Cardiac muscle cell (in vitro differentiated cells and primary cell): Measurements from ENCODE around the gene TAF4. TPM values are rescaled to one million over a fixed set of nuclear protein-coding genes. Genes with fewer than 3 reads are reported as not detected.

Source experiments
- DNase-seq, 2 donors: peaks; one replicate each; pipeline versions ENCODE4 v3.0.0 to v3.0.0-alpha.2; 2010 to 2017; ENCODE audit warnings: low read depth in 1 of 2, low spot score in 1 of 2
- H3K27ac ChIP-seq: fragments of 200-600 bp; sonication (generic); 2 replicates; pipeline ENCODE4 v1.5.1; 2016
- H3K27me3 ChIP-seq: fragments of 200-600 bp; sonication (generic); 2 replicates; pipeline ENCODE4 v1.6.0; 2016; ENCODE audit warnings: control low read depth
- H3K36me3 ChIP-seq: fragments of 200-600 bp; sonication (generic); 2 replicates; pipeline ENCODE4 v1.5.1; 2016; ENCODE audit warnings: control low read depth
- H3K4me1 ChIP-seq: fragments of 200-600 bp; sonication (generic); 2 replicates; pipeline ENCODE4 v1.8.1; 2017; ENCODE audit warnings: low read depth, mild to moderate bottlenecking, mixed run types
- H3K4me3 ChIP-seq: fragments of 200-600 bp; sonication (generic); 2 replicates; pipeline ENCODE4 v1.5.1; 2016; ENCODE audit warnings: mild to moderate bottlenecking
- H3K9me3 ChIP-seq: fragments of 200-600 bp; sonication (generic); 2 replicates; pipeline ENCODE4 v1.5.1; 2017; ENCODE audit warnings: low read depth, mild to moderate bottlenecking, control low read depth
- polyA plus RNA-seq: library from polyadenylated mRNA; unstranded; fragments of >200 nt; fragmentation: Nextera tagmentation; extraction: Ambion mirVana; gene quantifications from 2 replicates; pipeline ENCODE4 v1.2.1, GENCODE V29; 2016
- total RNA-seq: library from RNA; depleted of rRNA; stranded (reverse); fragments of >200 nt; gene quantifications from 2 replicates; pipeline ENCODE4 v1.2.3, GENCODE V29; 2016
- TF ChIP-seq, protein P1 (sequence below): IDR thresholded peaks from 2 replicates; pipeline ENCODE4 v1.5.1; 2012; ENCODE audit warnings: low read depth, mild to moderate bottlenecking, low read length

The TAF4 gene
- total and polyA plus RNA-seq, 2 experiments from 2014 or later, result 3.7 to 21.1 TPM

DNA sequence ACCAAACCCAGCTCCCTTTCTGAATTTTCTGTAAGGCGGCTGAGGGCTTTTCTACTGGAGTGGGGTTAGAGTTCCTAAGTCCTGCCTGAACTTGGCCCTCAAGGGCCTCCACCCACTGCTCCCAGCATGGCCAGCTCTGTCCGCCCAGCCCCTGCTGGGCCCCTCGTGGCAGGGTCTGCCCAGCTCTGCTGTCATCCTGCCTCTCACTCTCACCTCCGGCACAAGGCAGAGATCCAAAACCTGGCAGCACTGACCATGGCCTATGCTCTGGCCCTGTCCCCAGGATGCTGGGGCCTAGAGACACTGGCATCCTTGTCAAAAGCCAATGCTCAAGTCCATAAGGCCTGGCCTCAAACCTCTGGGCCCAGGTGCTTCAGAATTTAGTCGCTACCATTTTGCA, 61.1 kb downstream of the TAF4 start:
- TF ChIP-seq, protein P1, sequence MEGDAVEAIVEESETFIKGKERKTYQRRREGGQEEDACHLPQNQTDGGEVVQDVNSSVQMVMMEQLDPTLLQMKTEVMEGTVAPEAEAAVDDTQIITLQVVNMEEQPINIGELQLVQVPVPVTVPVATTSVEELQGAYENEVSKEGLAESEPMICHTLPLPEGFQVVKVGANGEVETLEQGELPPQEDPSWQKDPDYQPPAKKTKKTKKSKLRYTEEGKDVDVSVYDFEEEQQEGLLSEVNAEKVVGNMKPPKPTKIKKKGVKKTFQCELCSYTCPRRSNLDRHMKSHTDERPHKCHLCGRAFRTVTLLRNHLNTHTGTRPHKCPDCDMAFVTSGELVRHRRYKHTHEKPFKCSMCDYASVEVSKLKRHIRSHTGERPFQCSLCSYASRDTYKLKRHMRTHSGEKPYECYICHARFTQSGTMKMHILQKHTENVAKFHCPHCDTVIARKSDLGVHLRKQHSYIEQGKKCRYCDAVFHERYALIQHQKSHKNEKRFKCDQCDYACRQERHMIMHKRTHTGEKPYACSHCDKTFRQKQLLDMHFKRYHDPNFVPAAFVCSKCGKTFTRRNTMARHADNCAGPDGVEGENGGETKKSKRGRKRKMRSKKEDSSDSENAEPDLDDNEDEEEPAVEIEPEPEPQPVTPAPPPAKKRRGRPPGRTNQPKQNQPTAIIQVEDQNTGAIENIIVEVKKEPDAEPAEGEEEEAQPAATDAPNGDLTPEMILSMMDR, result no peak
- no peak overlapping the region for H3K27ac ChIP-seq
- H3K4me3 ChIP-seq, result no peak overlapping the region
- H3K27me3 ChIP-seq, result no peaks in the 10 kb centered on the region
- no peaks in the 10 kb centered on the region for H3K9me3 ChIP-seq
- DNase-seq, result no peak
- H3K36me3 ChIP-seq, result peaks cover 45% of the 10 kb centered on the region
- no peaks in the 10 kb centered on the region for H3K4me1 ChIP-seq

DNA sequence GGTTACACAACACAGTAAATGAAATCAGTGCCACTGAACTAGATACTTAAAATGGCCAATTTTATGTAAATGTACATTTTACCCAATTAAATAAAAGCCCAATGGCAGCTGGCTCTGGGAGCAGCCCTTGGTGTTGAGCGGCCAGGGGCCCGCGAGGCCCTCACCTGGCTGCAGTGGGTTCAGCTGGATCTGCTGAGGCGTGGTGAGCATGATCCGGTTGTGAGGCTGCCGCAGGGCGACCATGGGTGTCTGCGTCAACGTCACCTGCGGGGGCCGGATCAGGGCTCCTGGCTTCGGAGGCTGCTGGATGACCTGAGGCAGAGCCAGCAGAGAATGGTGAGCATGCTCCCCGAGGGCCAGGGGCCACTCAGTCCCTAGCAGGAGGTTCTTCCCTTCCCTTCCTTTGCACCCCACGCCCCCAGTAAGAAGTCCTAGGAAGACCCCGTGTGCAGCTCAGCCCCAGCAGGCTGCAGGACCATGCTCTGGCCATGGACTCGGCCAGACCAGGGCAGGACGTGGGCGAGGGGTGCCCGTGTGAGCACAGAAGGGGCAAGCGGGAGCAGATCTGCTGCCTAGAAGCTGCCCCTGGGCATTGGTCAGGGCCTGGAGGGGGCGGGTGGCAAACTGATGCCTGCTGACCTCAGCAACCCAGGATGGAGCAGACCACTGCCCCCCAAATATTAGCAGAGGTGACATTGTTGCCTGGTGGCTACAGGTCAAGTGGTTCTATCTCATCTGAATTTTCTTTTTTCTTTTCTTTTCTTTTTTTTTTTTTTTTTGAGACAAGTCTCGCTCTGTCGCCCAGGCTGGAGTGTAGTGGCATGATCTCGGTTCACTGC, 61.9 kb downstream of the TAF4 start:
- no peak for DNase-seq
- Histone ChIP-seq H3K4me3 (no peak overlapping the region), H3K36me3 (peaks cover 44% of the 10 kb centered on the region), H3K27ac (no peak overlapping the region), H3K27me3 (no peaks in the 10 kb centered on the region), H3K9me3 (no peaks in the 10 kb centered on the region), H3K4me1 (no peaks in the 10 kb centered on the region)
- TF ChIP-seq, protein P1, result no peak

DNA sequence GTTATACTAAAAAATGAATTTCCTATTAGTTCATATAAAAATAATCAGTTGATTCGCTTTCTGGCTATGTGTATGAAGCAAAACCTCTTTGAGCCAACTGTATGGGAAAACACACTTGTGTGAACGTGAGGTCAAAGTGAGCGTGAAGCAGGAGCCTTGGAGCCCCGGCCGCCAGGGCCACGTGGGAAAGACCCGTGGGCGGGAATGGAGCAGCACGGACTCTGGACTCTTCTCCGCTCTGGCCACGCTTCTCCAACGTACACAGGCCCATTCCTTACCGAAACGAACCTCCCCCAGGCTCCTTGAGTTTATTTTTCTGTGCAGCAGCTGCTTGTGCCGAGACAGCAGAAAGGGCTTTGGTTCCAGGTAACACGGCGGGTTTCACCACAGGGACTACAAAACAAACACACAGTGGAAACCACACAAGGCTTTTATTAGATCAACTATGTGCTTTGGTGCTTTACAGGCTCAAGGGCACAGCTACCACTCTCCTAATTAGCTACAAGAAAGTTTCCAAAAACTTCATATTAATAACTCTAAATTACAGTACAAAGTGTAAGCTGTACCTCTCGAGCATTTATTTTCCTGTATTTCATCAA, 62.7 kb downstream of the TAF4 start:
- Histone ChIP-seq H3K27me3 (no peaks in the 10 kb centered on the region), H3K9me3 (no peaks in the 10 kb centered on the region), H3K4me3 (no peak overlapping the region), H3K36me3 (peaks cover 49% of the 10 kb centered on the region), H3K27ac (no peak overlapping the region), H3K4me1 (no peaks in the 10 kb centered on the region)
- TF ChIP-seq, protein P1, result no peak
- DNase-seq, result no peak

DNA sequence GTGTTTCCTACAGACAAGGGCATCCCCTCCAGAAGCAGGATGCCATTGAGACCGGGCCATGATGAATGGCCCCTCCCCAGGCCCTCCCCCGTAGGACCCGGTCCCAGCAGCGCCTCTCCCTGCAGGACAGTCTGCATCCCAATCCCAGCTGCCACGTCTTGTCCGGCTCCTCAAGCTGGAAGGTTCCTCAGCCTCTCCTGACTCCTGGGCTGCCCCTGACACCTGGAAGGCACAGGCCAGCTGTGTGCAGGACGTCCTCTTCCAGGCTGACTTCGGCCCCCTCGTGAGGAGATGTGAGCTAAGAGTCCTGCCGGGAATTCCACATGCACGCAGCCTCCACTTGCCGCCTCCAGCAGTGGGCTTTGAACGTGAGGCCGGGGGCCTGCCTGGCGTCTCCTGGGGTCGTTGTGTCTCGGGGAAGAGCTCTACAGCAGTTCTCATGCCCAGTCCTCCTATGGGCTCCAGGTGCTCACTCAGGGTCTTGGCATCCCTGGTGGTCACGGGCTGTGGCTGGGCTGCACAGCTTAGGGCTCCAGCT, 64.4 kb downstream of the TAF4 start:
- no peak overlapping the region for H3K27ac ChIP-seq
- no peak for DNase-seq
- TF ChIP-seq, protein P1, result no peak
- H3K9me3 ChIP-seq, result no peaks in the 10 kb centered on the region
- H3K4me1 ChIP-seq, result no peaks in the 10 kb centered on the region
- H3K36me3 ChIP-seq, result peaks cover 56% of the 10 kb centered on the region
- H3K27me3 ChIP-seq, result no peaks in the 10 kb centered on the region
- H3K4me3 ChIP-seq, result no peak overlapping the region

DNA sequence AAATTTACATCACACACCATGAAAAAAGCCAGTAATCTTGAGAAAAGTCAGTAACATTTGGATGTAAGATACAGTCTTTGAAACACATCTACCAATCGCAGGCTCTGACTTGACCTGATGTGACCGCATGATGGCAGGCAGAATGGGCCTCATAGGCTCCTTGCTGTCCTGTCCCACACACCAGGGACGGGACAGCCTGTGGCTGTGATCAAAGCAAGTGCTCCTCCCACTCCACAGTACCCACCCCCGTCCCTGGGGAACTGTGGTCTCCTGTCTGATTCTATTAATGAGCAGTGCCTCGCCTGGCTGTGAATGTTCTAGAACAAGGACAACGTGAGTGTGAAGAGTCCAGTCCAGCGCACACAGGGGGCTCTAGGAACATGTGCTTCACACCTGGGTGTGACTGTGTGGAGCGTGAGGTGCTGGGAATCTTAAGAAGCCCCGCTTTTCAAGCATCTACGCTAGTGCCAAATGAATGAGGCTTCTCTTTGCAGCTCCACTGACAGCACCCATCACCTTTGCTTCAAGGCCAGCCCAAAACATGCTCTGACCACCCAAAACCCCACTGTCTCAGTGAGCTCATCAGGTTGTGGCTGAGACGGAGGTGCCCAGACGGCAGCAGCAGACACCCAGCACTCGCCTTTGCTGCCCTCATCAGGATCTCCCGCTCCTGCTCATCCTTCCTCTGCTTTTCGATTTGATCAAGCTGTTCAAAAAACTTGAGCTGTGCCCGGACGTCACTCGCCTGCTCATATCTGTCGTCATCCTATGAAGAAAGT, 67.1 kb downstream of the TAF4 start:
- Histone ChIP-seq H3K4me3 (no peak overlapping the region), H3K4me1 (no peaks in the 10 kb centered on the region), H3K9me3 (no peaks in the 10 kb centered on the region), H3K27me3 (no peaks in the 10 kb centered on the region), H3K36me3 (peaks cover 61% of the 10 kb centered on the region), H3K27ac (no peak overlapping the region)
- no peak for DNase-seq
- TF ChIP-seq, protein P1, result no peak
